Transverse colon (tissue), 3 donors: ENCODE measurements around the gene PEF1.

Experiments used
- CTCF ChIP-seq, 5 experiments: fragments of 200-600 bp in 3 of 5; fragments of 450-650 bp in 2 of 5; sonication (generic) in 3 of 5; IDR thresholded peaks; 1 replicate in 2 of 5; 2 replicates in 3 of 5; pipeline ENCODE4 v1.5.1; 2016 to 2017; ENCODE audit warnings: antibody characterized with exemption in 5 of 5, inconsistent platforms in 3 of 5, mild to moderate bottlenecking in 2 of 5, moderate library complexity in 1 of 5
- EP300 ChIP-seq: sonication (generic); formaldehyde crosslinking; IDR thresholded peaks from one replicate; pipeline ENCODE4 v1.6.1; 2017; ENCODE audit warnings: antibody characterized with exemption, low read depth
- POLR2A ChIP-seq: fragments of 450-650 bp; IDR thresholded peaks from one replicate; pipeline ENCODE4 v1.6.1; 2016; ENCODE audit warnings: antibody characterized with exemption, mild to moderate bottlenecking, moderate library complexity

GRCh38 chr1:31654474-31654776 lies 9.7 kb upstream of the PEF1 start:
- no peak for TF ChIP-seq CTCF (IDR thresholded peaks at IDR 0.05)
- TF ChIP-seq POLR2A, result no peak
- TF ChIP-seq EP300, result no peak
